Mucosa of stomach (tissue), 1 donor: ENCODE data around the gene PLEKHF1.
"Not testable (repeated sequence)": the region's sequence is repeated elsewhere in the genome, so short reads cannot be mapped to it uniquely, and the experiment has no call there.

Source experiments
- H3K27me3 ChIP-seq: one replicate; pipeline ENCODE4 v1.7.0; 2013; ENCODE audit warnings: mild to moderate bottlenecking, low read length; ENCODE audit not compliant: control insufficient read depth, insufficient read depth
- H3K36me3 ChIP-seq: one replicate; pipeline ENCODE4 v1.7.0; 2013; ENCODE audit warnings: low read length; ENCODE audit not compliant: control insufficient read depth, insufficient read depth
- H3K4me1 ChIP-seq: one replicate; pipeline ENCODE4 v1.7.0; 2013; ENCODE audit warnings: mild to moderate bottlenecking, low read length; ENCODE audit not compliant: control insufficient read depth, insufficient read depth
- H3K4me3 ChIP-seq: one replicate; pipeline ENCODE4 v1.7.0; 2013; ENCODE audit warnings: low read length
- H3K9ac ChIP-seq: one replicate; pipeline ENCODE4 v1.7.0; 2013; ENCODE audit warnings: mild to moderate bottlenecking, low read length, moderate library complexity
- H3K9me3 ChIP-seq: one replicate; pipeline ENCODE4 v1.7.0; 2013; ENCODE audit warnings: mild to moderate bottlenecking, low read length, moderate library complexity; ENCODE audit not compliant: control insufficient read depth
- donor health status: Pancreatic carcinoma.

The PLEKHF1 gene

GRCh38 chr19:29625186-29625651, 40.0 kb upstream of the PLEKHF1 start:
- Histone ChIP-seq H3K9me3 (no peaks in the 10 kb centered on the region), H3K9ac (peak overlapping the region; percentile 28), H3K4me1 (no peaks in the 10 kb centered on the region), H3K4me3 (no peak overlapping the region), H3K36me3 (no peaks in the 10 kb centered on the region), H3K27me3 (peaks cover 3% of the 10 kb centered on the region)

- peaks cover 3% of the 10 kb centered on the region for H3K27me3 ChIP-seq
- no peak overlapping the region for H3K9ac ChIP-seq
- H3K36me3 ChIP-seq: no peaks in the 10 kb centered on the region
These were observed 38.9 kb upstream of the PLEKHF1 start for GRCh38 chr19:29626386-29626785.

GRCh38 chr19:29626832-29627231, 38.4 kb upstream of the PLEKHF1 start:
- not testable (repeated sequence) for H3K4me3 ChIP-seq, H3K4me1 ChIP-seq, H3K9ac ChIP-seq, H3K27me3 ChIP-seq, H3K9me3 ChIP-seq, H3K36me3 ChIP-seq

More at GRCh38 chr19:29626386-29626785, 38.9 kb upstream of the PLEKHF1 start:
- Histone ChIP-seq H3K4me1 (no peaks in the 10 kb centered on the region), H3K9me3 (no peaks in the 10 kb centered on the region), H3K4me3 (no peak overlapping the region)

GRCh38 chr19:29628661-29629385, 36.4 kb upstream of the PLEKHF1 start:
- H3K9me3 ChIP-seq: no peaks in the 10 kb centered on the region
- no peaks in the 10 kb centered on the region for H3K36me3 ChIP-seq
- H3K9ac ChIP-seq: no peak overlapping the region
- H3K4me3 ChIP-seq: no peak overlapping the region
- H3K4me1 ChIP-seq: no peaks in the 10 kb centered on the region
- no peaks in the 10 kb centered on the region for H3K27me3 ChIP-seq

- H3K36me3 ChIP-seq: no peaks in the 10 kb centered on the region
- H3K9me3 ChIP-seq: no peaks in the 10 kb centered on the region
- no peak overlapping the region for H3K9ac ChIP-seq
- no peaks in the 10 kb centered on the region for H3K27me3 ChIP-seq
- H3K4me1 ChIP-seq: no peaks in the 10 kb centered on the region
- H3K4me3 ChIP-seq: no peak overlapping the region
These were observed 35.3 kb upstream of the PLEKHF1 start for GRCh38 chr19:29629836-29630534.

GRCh38 chr19:29630655-29631054, 34.6 kb upstream of the PLEKHF1 start:
- H3K4me3 ChIP-seq: no peak overlapping the region
- H3K9ac ChIP-seq: no peak overlapping the region
- H3K4me1 ChIP-seq: no peaks in the 10 kb centered on the region
- no peaks in the 10 kb centered on the region for H3K9me3 ChIP-seq
- no peaks in the 10 kb centered on the region for H3K36me3 ChIP-seq
- H3K27me3 ChIP-seq: no peaks in the 10 kb centered on the region

- Histone ChIP-seq H3K9me3 (no peaks in the 10 kb centered on the region), H3K4me3 (no peak overlapping the region), H3K4me1 (no peaks in the 10 kb centered on the region), H3K36me3 (no peaks in the 10 kb centered on the region), H3K27me3 (no peaks in the 10 kb centered on the region), H3K9ac (no peak overlapping the region)
These were observed 33.8 kb upstream of the PLEKHF1 start for GRCh38 chr19:29631450-29631849.

- no peaks in the 10 kb centered on the region for H3K4me1 ChIP-seq
- H3K9me3 ChIP-seq: no peaks in the 10 kb centered on the region
- H3K36me3 ChIP-seq: no peaks in the 10 kb centered on the region
These were observed 31.3 kb upstream of the PLEKHF1 start for GRCh38 chr19:29634002-29634401.

GRCh38 chr19:29634423-29635130, 30.7 kb upstream of the PLEKHF1 start:
- no peaks in the 10 kb centered on the region for H3K4me1 ChIP-seq
- no peaks in the 10 kb centered on the region for H3K9me3 ChIP-seq
- no peaks in the 10 kb centered on the region for H3K36me3 ChIP-seq
- H3K4me3 ChIP-seq: no peak overlapping the region
- H3K9ac ChIP-seq: no peak overlapping the region
- no peaks in the 10 kb centered on the region for H3K27me3 ChIP-seq

More at GRCh38 chr19:29634002-29634401, 31.3 kb upstream of the PLEKHF1 start:
- no peaks in the 10 kb centered on the region for H3K27me3 ChIP-seq
- no peak overlapping the region for H3K4me3 ChIP-seq
- no peak overlapping the region for H3K9ac ChIP-seq

- Histone ChIP-seq H3K9ac (no peak overlapping the region), H3K4me1 (no peaks in the 10 kb centered on the region), H3K36me3 (no peaks in the 10 kb centered on the region), H3K9me3 (no peaks in the 10 kb centered on the region), H3K4me3 (no peak overlapping the region), H3K27me3 (no peaks in the 10 kb centered on the region)
These were observed 29.3 kb upstream of the PLEKHF1 start for GRCh38 chr19:29635963-29636362.

GRCh38 chr19:29636553-29637360, 28.5 kb upstream of the PLEKHF1 start:
- H3K36me3 ChIP-seq: no peaks in the 10 kb centered on the region
- no peaks in the 10 kb centered on the region for H3K9me3 ChIP-seq
- no peaks in the 10 kb centered on the region for H3K27me3 ChIP-seq
- H3K4me1 ChIP-seq: no peaks in the 10 kb centered on the region
- H3K9ac ChIP-seq: no peak overlapping the region
- no peak overlapping the region for H3K4me3 ChIP-seq
